ENCODE data around the gene TTC1. TPM values are rescaled to one million over a fixed set of nuclear protein-coding genes. Genes with fewer than 3 reads are reported as not detected.

Gene TTC1
- total and polyA plus RNA-seq, 7 donors: 38.3 to 65.0 (median 53.2) TPM

DNA sequence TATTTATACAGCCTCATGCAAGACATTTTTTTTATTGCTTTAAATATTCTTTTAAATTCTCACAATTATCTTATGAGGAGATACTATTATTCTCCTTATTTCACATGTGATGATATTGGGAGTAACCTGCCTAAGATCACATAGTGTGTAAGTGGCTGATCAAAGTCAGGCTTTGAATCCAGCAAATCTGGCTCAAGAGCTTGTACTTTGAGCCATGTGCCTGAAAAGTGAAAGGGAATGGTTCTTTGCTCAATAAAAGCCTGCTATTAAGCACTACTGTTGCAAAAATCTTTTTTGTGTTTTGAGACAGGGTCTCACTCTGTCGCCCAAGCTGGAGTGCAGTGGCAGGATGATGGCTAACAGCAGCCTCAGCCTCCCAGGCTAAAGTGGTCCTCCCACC is 75.2 kb downstream of the TTC1 start:
- TF ChIP-seq EP300 (IDR thresholded peaks at IDR 0.05) (no peak), POLR2AphosphoS5 (IDR thresholded peaks at IDR 0.05) (no peak), POLR2A (IDR thresholded peaks at IDR 0.05) (no peak)
- TF ChIP-seq, protein P1, sequence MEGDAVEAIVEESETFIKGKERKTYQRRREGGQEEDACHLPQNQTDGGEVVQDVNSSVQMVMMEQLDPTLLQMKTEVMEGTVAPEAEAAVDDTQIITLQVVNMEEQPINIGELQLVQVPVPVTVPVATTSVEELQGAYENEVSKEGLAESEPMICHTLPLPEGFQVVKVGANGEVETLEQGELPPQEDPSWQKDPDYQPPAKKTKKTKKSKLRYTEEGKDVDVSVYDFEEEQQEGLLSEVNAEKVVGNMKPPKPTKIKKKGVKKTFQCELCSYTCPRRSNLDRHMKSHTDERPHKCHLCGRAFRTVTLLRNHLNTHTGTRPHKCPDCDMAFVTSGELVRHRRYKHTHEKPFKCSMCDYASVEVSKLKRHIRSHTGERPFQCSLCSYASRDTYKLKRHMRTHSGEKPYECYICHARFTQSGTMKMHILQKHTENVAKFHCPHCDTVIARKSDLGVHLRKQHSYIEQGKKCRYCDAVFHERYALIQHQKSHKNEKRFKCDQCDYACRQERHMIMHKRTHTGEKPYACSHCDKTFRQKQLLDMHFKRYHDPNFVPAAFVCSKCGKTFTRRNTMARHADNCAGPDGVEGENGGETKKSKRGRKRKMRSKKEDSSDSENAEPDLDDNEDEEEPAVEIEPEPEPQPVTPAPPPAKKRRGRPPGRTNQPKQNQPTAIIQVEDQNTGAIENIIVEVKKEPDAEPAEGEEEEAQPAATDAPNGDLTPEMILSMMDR (IDR thresholded peaks at IDR 0.05): no peak
- no peak for DNase-seq
- Histone ChIP-seq H3K9me3 (no peaks in the 10 kb centered on the region), H3K27ac (no peak overlapping the region), H3K4me1 (peaks cover 0 to 15% (median 6%) of the 10 kb centered on the region in 4 donors), H3K36me3 (peaks cover 0 to 3% (median 0%) of the 10 kb centered on the region in 4 donors), H3K27me3 (no peaks in the 10 kb centered on the region), H3K4me3 (no peak overlapping the region)
- 33 to 79% methylated on average over 1 of the region's 1 CpG for WGBS, 2 donors
- intact Hi-C loops (cut with DNase I): no loop called here

DNA sequence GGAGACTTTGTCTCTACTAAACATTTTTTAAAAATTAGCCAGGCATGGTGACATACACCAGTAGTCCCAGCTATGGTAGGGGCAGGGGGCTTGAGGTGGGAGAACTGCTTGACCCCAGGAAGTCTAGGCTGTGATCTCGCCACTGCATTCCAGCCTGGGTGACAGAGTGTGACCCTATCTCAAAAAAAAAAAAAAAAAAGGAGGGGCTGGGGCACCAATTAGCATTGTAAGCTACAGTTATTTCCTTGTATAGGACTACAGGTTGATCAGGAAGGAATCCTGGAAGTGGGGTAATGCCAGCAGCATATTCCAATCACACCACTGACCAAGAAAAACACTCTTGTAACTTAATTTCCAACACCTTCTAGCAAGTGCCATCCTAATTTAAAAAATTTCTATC is 78.3 kb downstream of the TTC1 start:
- intact Hi-C loops (cut with DNase I): no loop called here
- Histone ChIP-seq H3K36me3 (peaks cover 0 to 6% (median under 1%) of the 10 kb centered on the region in 4 donors), H3K27me3 (no peaks in the 10 kb centered on the region), H3K4me1 (peaks cover 0 to 12% (median 6%) of the 10 kb centered on the region in 4 donors), H3K27ac (no peak overlapping the region), H3K9me3 (no peaks in the 10 kb centered on the region), H3K4me3 (no peak overlapping the region)
- WGBS, 2 donors: 81 to 90% methylated on average over 1 of the region's 1 CpG
- no peak for DNase-seq
- no peak for TF ChIP-seq POLR2AphosphoS5 (IDR thresholded peaks at IDR 0.05)
- no peak for TF ChIP-seq POLR2A (IDR thresholded peaks at IDR 0.05)
- no peak for TF ChIP-seq EP300 (IDR thresholded peaks at IDR 0.05)
- TF ChIP-seq, protein P1 (IDR thresholded peaks at IDR 0.05): no peak

DNA sequence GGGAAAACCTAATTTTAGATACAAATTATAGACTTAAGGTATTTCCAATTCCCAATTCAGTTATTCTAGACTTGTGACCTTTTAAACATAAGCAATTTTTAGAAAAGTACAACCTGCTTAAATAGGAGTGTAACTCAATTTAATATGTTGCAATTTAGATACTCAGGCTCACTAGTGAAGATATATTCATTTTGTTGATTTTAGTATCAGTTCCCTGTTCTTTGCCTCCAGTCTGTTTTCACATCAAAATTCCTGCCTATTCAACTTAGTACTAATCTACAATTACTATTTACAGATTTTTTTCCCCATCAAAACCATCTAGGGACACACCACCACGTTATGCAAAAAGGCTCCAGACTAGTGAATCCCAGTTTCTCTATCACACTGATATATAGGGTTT is 79.9 kb downstream of the TTC1 start:
- DNase-seq: no peak
- H3K4me3 ChIP-seq: no peak overlapping the region
- no peaks in the 10 kb centered on the region for H3K9me3 ChIP-seq
- intact Hi-C loops (cut with DNase I): no loop called here
- H3K36me3 ChIP-seq: peaks cover 0 to 22% (median 15%) of the 10 kb centered on the region in 4 donors
- H3K4me1 ChIP-seq: no peaks in the 10 kb centered on the region
- no peak overlapping the region for H3K27ac ChIP-seq
- TF ChIP-seq POLR2A (IDR thresholded peaks at IDR 0.05) (no peak), EP300 (IDR thresholded peaks at IDR 0.05) (no peak), POLR2AphosphoS5 (IDR thresholded peaks at IDR 0.05) (no peak)
- TF ChIP-seq, protein P1 (IDR thresholded peaks at IDR 0.05): no peak
- 81 to 88% methylated on average over 1 of the region's 1 CpG for WGBS, 2 donors
- no peaks in the 10 kb centered on the region for H3K27me3 ChIP-seq

DNA sequence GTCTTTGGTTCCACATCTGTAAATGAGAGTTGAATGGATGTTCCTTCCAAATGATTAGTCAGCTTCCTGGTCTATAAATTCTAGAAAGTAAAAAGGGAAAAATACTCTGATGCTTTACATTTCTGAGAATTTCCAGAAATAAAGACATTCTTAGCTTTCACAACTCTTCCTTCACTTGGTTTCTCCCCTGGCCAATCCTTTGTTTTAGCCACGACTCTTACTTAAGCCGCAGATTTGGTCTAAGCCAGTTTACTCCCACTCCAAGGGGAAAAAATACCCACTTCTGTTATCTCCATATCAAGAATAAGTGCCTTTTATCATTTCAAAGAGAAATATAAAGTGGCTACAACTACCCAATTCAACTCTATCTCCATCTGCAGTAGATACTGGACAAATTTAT is 80.6 kb downstream of the TTC1 start:
- intact Hi-C loops (cut with DNase I): no loop called here
- H3K36me3 ChIP-seq: peaks cover 0 to 20% (median 16%) of the 10 kb centered on the region in 4 donors
- DNase-seq: no peak
- H3K27me3 ChIP-seq: no peaks in the 10 kb centered on the region
- H3K9me3 ChIP-seq: no peaks in the 10 kb centered on the region
- no peak overlapping the region for H3K4me3 ChIP-seq
- TF ChIP-seq POLR2AphosphoS5 (IDR thresholded peaks at IDR 0.05): no peak
- no peak for TF ChIP-seq POLR2A (IDR thresholded peaks at IDR 0.05)
- no peak for TF ChIP-seq EP300 (IDR thresholded peaks at IDR 0.05)
- TF ChIP-seq, protein P1 (IDR thresholded peaks at IDR 0.05): no peak
- H3K4me1 ChIP-seq: no peaks in the 10 kb centered on the region
- no peak overlapping the region for H3K27ac ChIP-seq
- WGBS, 2 donors: 92% methylated on average over 2 of the region's 2 CpGs

DNA sequence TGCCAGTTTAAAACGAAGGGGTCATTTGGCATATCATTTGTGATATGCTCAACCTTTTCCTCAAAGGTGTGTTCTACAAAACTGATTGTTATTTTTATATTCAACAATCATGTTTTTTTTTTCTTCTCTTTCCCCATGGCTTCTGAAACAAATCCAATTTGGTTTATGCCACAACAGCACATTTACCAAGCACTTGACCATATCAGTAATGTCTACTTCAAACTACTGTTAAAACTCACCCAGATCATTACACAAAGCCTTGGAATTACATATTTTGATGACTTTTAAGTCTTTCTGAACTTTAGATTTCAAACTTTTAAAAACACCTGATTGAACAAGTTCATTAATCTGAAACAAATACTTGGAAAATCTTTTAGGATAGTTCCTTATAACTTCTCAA is 81.1 kb downstream of the TTC1 start:
- no peaks in the 10 kb centered on the region for H3K4me1 ChIP-seq
- intact Hi-C loops (cut with DNase I): no loop called here
- TF ChIP-seq, protein P1 (IDR thresholded peaks at IDR 0.05): no peak
- TF ChIP-seq POLR2A (IDR thresholded peaks at IDR 0.05) (no peak), POLR2AphosphoS5 (IDR thresholded peaks at IDR 0.05) (no peak)
- no peak for DNase-seq
- 76 to 85% methylated on average over 1 of the region's 1 CpG for WGBS, 2 donors
- H3K27ac ChIP-seq: no peak overlapping the region
- no peaks in the 10 kb centered on the region for H3K27me3 ChIP-seq
- H3K36me3 ChIP-seq: peaks cover 0 to 20% (median 16%) of the 10 kb centered on the region in 4 donors
- no peaks in the 10 kb centered on the region for H3K9me3 ChIP-seq
- no peak overlapping the region for H3K4me3 ChIP-seq
